HG03439 (cell line): ENCODE measurements around the gene LYSMD4.
"Not testable (repeated sequence)": the region's sequence is repeated elsewhere in the genome, so short reads cannot be mapped to it uniquely, and the experiment has no call there.

ENCODE experiments used
- ATAC-seq: cut with Tn5 transposase; IDR thresholded peaks from one replicate; pipeline ENCODE4 v1.9.1; 2021; ENCODE audit warnings: mild to moderate bottlenecking, moderate library complexity; ENCODE audit not compliant: unreplicated experiment

The LYSMD4 gene

DNA sequence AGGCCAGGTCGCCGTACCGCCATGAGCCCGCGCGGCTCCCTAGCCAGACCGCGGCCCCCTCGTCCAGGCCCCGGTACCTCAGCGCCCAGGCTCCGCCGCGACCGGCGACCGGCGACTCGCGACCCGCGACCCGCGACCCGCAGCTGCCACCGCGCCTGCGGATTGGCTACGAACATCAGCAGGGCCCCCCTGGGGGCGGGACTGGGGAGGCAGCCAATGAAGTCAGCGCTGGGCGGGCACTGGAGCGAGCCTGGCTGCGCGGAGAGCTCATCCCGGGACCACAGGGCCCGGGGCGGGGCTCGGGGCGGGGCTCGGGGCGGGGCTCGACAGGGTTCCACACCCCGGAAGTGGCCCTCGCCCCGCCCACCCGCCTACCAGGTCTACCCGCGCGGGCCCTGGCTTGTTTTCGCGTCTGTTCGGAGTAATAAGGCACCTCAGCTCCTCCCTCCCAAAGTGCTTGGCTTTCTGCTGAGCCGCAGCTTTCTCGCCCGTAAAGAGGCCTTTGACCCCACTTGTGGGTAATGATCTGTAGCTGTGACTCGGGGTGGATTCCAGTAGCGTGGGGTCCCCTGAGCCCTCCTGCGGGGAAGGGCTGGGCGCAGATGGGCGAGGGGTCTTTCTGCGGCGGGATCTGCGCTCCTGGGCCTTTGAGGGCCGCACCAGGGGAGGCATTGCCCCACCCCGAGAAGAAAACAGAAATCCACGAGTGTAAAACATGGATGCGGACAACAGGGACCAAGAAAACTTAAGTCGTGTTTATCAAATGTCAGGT lies at the start of gene LYSMD4:
LYSMD4 (minus strand) TSS at position 170 of the 772 bp plus-strand sequence. CDS start 1,438 bp downstream, outside the sequence.
- peak; percentile 97 for ATAC-seq

DNA sequence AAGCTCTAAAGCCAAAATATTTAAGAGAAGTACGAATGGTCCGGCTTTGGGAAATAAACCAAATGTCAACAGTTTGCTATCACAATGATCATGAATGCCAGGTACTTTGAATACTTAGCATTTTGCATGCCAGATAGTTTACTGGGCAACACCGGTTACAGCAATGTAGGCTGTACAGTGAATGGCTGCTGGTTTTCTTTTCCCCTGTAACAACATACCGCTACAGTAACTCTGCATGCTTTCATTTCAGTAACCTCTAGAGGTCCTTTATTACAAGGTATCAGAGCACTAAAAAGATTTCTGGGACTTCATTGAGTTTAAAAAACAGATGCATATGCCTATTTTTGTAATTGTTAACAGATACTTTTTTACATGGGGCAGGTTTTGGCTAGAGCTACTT lies 48.8 kb upstream of the LYSMD4 start:
- ATAC-seq: not testable (repeated sequence)

- ATAC-seq: no peak
These were observed 43.9 kb upstream of the LYSMD4 start for GRCh38 chr15:99777144-99777543.

DNA sequence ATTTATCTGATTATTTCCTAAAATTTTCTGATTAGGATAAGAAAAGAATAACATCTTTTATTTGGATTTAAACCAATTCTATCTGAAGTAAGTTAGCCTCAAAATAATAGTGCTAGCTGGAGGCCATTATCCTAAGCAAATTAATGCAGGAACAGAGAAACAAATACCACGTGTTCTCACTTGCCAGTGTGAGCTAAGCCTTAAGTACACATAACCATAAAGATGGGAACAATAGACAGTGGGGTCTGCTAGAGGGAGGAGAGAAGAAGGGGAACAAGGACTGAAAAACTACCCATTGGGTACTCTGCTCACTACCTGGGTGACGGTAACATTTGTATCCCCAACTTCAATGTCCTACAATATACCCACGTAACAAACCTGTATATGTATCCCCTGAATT lies 31.3 kb upstream of the LYSMD4 start:
- ATAC-seq: no peak

DNA sequence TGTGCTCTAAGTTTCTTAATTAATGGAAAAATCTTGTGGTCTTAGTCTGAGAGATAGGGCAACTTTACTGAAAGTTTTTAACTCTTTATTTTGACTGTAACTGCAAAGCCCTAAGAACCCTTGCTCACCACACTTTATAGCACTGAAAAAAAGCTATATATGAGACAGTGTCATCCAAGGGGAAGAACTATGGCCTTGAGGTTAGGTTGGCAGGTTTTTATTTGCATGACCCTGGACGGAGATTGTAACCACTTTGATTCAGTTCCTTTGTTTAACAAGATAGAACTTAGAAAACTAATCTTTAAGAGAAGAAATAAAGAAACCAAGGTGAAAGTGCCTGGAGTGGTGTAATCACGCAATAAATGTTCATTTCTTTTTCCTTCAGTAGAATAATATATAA lies 30.6 kb upstream of the LYSMD4 start:
- ATAC-seq: no peak

DNA sequence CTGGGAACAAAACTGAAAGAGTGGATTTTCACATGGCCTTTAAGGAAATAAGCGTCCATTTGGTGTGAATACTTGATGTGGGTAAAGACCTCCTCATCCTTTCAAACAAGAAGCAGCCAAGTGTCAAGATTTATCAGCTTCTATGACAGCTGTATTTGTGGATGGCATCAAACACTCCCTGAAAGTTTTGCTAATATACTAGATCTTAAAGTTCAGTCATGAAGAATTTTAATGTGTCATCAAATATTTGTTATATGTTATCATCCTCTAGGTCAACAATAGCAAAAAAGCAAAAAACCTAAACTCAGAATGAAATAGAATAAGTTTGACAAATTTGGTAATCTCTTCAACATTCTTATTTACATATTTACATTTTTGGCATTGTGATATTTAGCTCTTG lies 29.1 kb upstream of the LYSMD4 start:
- no peak for ATAC-seq

DNA sequence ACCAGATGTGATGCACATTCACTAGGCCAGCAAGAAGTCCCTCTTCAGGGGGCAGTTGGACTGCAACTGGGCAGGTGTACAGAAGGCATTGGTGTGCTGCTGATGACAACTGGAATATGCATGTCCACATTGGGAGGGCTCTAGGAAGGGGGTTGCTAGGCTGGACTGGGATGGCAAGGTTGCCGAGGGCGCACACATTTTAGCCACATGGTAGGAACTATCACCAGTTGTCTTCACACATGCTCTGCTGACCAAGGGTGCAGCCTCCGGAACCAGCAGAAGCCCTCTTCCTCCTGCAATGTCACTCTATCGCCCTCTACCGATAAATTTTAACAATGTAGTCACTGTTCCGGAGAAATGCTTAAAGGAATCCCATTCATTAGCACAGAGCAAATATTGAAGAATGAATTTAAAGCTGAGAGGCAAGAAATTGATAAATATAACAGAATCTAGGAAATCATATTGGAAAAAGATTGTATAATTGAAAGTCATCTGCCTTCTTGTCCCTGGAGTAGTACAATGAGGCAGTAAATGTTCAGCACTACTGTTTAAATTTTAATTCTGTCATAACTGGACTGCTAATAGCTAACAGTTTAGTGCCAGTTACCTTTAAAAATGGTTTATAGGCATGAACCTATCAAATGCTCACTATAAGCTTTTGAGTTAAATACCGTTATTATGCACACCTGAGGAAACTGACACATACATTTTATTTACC lies 22.6 kb upstream of the LYSMD4 start:
- ATAC-seq: peak; percentile 93

DNA sequence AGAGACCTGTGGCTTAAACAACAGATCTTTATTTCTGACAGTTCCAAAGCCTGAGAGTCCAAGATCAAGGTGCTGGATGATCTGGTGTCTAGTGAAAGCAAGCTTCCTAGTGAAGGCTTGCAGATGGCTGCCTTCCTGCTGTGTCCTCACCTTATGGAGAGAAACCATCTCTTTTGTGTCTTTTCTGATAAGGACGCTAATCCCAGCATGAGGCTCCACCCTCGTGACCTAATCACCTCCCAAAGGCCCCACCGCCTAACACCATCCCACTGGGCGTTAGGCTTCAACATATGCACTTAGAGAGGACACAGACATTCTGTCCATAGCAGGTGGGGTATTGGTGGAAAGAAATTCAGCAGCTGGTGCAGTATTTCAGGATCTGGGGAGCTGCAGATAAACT lies 19.8 kb upstream of the LYSMD4 start:
- no peak for ATAC-seq

DNA sequence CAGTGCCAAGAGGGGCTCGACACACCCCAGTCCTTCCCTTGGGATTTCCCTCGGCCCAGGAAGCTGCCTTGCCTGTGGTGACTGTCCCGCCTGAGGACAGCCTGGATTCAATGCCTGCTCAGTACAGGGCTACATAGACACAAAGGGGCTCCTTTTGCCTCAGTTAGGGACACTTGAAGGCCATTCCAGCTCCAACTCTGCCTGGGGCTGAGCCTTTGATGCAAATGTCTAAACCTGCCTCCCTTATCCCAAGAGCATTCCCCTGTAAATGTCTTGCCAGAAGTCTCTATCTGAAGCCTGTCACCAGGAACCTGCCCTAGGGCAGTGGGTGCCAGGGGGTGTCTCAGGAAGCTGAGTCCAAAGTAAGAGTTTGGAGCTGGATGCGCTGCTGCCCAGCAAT lies 19.3 kb upstream of the LYSMD4 start:
- ATAC-seq: no peak

- ATAC-seq: not testable (repeated sequence)
These were observed 17.1 kb upstream of the LYSMD4 start for GRCh38 chr15:99750326-99750725.

GRCh38 chr15:99749386-99749785 lies 16.1 kb upstream of the LYSMD4 start:
- ATAC-seq: no peak

GRCh38 chr15:99745370-99746086 lies 12.3 kb upstream of the LYSMD4 start:
- ATAC-seq: no peak

DNA sequence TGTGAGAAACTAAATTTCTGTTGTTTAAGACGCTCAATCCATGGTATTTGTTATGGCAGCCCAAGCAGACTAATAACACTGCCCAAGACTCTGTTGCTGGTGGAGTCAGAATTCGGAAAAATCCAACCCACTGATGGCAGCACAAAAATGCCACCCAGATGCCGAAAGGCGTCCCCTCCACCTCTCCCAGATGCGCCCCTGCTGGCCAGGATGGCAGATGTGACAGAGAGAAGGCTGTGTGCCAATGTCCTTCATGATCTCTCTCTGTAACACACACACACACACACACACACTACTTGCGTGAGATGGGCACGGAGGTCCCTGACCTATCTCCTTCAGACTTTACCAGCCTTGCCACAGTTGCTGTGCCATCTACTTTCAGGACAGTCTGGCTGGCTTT lies 10.9 kb upstream of the LYSMD4 start:
- ATAC-seq: no peak

GRCh38 chr15:99741835-99742234 lies 8.6 kb upstream of the LYSMD4 start:
- no peak for ATAC-seq

DNA sequence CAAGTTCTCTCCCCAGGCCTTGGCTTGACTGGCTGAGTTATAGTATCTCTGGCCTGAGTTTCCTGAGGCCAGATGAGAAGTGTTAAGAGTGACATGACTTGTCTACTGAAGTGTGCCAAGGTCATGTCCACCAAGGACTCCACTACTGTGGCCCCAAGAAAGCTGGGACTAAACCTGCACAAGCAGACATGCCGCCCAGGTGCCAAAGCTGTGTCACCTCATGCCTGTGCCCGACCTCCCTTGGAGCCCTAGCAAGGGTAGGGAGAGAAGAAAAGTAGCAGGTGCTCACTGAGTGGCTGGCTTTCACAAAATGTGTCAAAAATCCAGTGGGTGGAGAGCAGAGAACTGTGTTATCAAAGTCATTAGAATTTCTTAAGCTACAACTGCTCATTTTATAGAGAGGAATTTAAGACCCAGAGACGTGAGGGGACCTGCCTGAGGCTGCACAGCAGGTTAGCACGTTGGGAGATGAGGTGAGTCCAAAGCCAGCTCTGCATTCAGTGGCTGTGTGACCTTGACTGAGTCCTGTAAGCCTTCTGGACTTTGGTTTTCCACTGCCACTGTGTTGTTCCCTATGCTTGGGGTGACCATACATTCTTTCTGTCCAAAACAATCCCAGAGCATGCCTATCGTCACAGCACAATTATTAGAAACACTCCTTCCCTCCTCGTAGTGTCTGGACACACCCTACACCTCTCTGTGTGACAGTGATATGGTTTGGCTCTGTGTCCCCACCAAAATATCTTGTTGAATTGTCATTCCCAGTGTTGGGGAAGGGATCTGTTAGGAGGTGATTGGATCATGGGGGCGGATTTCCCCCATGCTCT lies 5.0 kb upstream of the LYSMD4 start:
- no peak for ATAC-seq

GRCh38 chr15:99736702-99737101 lies 3.5 kb upstream of the LYSMD4 start:
- no peak for ATAC-seq

DNA sequence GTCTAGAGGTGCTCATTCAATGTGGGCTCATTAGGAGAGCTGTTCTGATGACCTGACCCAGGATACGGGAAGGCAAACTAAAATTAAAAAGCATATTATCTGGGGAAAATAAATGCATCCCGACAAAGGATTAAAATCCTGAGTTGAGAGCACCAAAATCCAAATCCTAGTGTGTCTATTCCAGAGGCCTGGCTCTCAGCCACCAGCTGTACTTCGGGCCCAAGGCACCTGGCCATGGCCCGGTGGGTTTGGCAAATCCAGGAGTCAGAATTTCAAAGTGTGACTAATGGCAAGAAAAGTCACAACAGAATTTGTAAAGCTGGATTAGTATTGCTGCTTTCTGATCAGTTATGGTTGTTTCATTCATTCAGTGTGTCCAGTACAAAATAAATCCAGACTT lies 2.6 kb upstream of the LYSMD4 start:
- ATAC-seq: no peak

GRCh38 chr15:99734575-99734974 lies 1.3 kb upstream of the LYSMD4 start:
- ATAC-seq: no peak

DNA sequence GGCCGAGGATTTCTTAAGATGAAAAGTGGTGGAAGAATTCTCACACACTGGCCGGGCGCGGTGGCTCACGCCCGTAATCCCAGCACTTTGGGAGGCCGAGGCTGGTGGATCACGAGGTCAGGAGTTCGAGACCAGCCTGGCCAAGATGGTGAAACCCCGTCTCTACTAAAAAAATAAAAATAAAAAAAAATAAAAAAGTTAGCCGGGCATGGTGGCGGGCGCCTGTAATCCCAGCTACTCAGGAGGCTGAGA lies 729 bp upstream of the LYSMD4 start:
- not testable (repeated sequence) for ATAC-seq

DNA sequence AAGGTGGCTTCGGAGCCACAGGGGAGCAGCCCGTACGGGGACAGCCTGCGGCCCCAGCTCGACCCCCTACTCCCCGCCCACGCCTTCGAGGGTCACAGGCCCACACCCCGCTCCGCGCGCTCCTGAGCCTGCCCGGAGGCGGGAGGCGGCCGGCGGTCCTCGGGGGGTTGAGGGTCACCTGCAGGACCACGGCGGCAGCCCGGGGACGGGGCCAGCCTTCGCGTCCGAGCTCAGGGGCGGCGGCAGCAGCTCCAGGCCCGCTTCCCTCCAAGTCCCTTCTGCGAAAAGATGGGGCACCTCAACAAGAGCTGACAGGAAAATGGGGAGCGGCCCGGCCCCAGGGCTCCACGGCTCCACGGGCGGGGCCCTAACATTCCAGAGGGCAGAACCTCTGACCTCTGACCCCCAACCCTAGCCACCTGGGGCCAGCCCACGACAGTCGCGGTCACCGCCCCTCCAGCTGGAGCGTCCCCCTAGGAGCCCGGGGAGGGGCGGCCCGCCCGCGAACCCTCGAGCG lies 428 bp downstream of the LYSMD4 start:
- peak; percentile 8 for ATAC-seq
